ENCODE measurements around the gene EXOSC7.
"Not testable (repeated sequence)": the region's sequence is repeated elsewhere in the genome, so short reads cannot be mapped to it uniquely, and the experiment has no call there.

EXOSC7 gene

GRCh38 chr3:45021524-45022297 is 45.7 kb downstream of the EXOSC7 start:
- DNase-seq (ENCODE audit: low read depth in 3 of 3) = no peak

- no peak for DNase-seq (ENCODE audit: low read depth in 3 of 3)
These were observed 47.6 kb downstream of the EXOSC7 start for GRCh38 chr3:45023675-45024074.

- no peak for DNase-seq (ENCODE audit: low read depth in 3 of 3)
These were observed 48.7 kb downstream of the EXOSC7 start for GRCh38 chr3:45024542-45025255.

- DNase-seq (ENCODE audit: low read depth in 3 of 3) = no peak
These were observed 50.0 kb downstream of the EXOSC7 start, which contains the start of gene CLEC3B for GRCh38 chr3:45026038-45026437. CLEC3B (plus strand) TSS chr3:45026303; CDS start chr3:45026363, 60 bp downstream.

GRCh38 chr3:45026957-45027356 is 50.9 kb downstream of the EXOSC7 start:
- no peak for DNase-seq (ENCODE audit: low read depth in 3 of 3)

GRCh38 chr3:45027441-45027840 is 51.4 kb downstream of the EXOSC7 start:
- no peak for DNase-seq (ENCODE audit: low read depth in 3 of 3)

- DNase-seq (ENCODE audit: low read depth in 3 of 3) = no peak
These were observed 53.2 kb downstream of the EXOSC7 start for GRCh38 chr3:45029216-45029615.

GRCh38 chr3:45029661-45030060 is 53.6 kb downstream of the EXOSC7 start:
- DNase-seq (ENCODE audit: low read depth in 3 of 3) = no peak

- no peak for DNase-seq (ENCODE audit: low read depth in 3 of 3)
These were observed 55.5 kb downstream of the EXOSC7 start for GRCh38 chr3:45031531-45031930.

- no peak for DNase-seq (ENCODE audit: low read depth in 3 of 3)
These were observed 56.1 kb downstream of the EXOSC7 start for GRCh38 chr3:45032113-45032512.

- no peak for DNase-seq (ENCODE audit: low read depth in 3 of 3)
These were observed 57.7 kb downstream of the EXOSC7 start for GRCh38 chr3:45033791-45034190.

- no peak for DNase-seq (ENCODE audit: low read depth in 3 of 3)
These were observed 58.7 kb downstream of the EXOSC7 start for GRCh38 chr3:45034612-45035252.

GRCh38 chr3:45035441-45036301 is 59.6 kb downstream of the EXOSC7 start:
- no peak for DNase-seq (ENCODE audit: low read depth in 3 of 3)

- DNase-seq (ENCODE audit: low read depth in 3 of 3) = peak; percentile 84 to 86 (median 86)
These were observed 61.8 kb downstream of the EXOSC7 start for GRCh38 chr3:45037720-45038455.

GRCh38 chr3:45041666-45042065 is 65.6 kb downstream of the EXOSC7 start:
- no peak for DNase-seq (ENCODE audit: low read depth in 3 of 3)

- DNase-seq (ENCODE audit: low read depth in 3 of 3) = no peak
These were observed 66.1 kb downstream of the EXOSC7 start for GRCh38 chr3:45042162-45042561.

- no peak for DNase-seq (ENCODE audit: low read depth in 3 of 3)
These were observed 67.8 kb downstream of the EXOSC7 start for GRCh38 chr3:45043728-45044299.

GRCh38 chr3:45048244-45048643 is 72.2 kb downstream of the EXOSC7 start:
- DNase-seq (ENCODE audit: low read depth in 3 of 3) = no peak

GRCh38 chr3:45049807-45050206 is 73.8 kb downstream of the EXOSC7 start:
- no peak for DNase-seq (ENCODE audit: low read depth in 3 of 3)

GRCh38 chr3:45051685-45052084 is 75.6 kb downstream of the EXOSC7 start:
- DNase-seq (ENCODE audit: low read depth in 3 of 3) = no peak

GRCh38 chr3:45053805-45054195 is 77.8 kb downstream of the EXOSC7 start:
- not testable (repeated sequence) for DNase-seq (ENCODE audit: low read depth in 3 of 3)

Data from stimulated activated CD4-positive, alpha-beta T cell treated with anti-CD3 and anti-CD28 coated beads, TNF-alpha, amount 100 ng/mL, for 48 hours (primary cell).